Stimulated activated CD8-positive, alpha-beta memory T cell treated with anti-CD3 and anti-CD28 coated beads, Interleukin-15, amount 100 ng/mL, for 24 hours (primary cell): ENCODE measurements around the gene CCDC85C.

ENCODE experiments used
- DNase-seq: peaks from one replicate; pipeline ENCODE4 v3.0.0-alpha.2; 2020; ENCODE audit warnings: low read depth

Gene CCDC85C

DNA sequence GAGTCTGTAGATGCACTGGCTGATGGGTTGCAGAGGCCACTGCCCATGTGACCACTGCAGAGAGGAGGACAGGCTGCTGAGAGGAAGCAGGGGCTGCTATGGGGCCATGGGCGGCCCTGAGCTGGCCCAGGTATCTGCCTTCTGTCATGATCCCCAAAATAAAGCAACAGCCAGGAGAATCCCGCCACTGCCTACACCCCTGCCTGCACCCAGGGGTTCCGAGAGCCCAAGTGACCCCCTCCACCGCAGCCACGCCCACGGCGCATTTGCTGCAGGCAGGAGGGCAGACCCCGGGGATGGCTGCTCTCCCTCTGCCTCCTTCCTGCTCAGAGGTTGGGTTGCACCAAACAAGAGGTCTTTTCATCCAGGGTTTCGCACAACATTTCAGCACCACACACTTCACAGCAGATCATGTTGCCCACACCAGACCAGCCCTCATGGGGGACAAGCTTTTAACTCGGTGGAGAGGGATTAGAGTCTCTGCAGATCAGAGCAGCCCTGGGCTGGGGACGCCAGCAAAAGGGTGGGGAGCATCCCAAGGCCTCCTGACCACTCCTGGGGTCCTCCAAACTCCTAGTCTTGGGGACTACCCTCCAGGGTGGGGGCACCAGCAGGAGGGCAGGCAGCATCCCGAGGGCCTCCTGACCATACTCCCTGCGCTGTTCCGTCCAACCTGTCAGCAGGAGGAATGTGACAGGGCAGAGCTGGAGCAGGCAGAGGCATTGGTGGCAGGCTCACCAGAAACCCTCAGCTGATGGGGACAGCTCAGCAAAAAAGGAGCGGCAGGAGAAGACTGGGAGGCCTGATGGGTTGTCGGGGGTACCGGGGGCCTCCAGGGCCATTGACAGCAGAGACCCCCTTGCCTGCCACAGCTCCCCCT lies 14.1 kb downstream of the CCDC85C start:
- DNase-seq = no peak

GRCh38 chr14:99589031-99589441 lies 15.0 kb downstream of the CCDC85C start:
- DNase-seq = no peak

DNA sequence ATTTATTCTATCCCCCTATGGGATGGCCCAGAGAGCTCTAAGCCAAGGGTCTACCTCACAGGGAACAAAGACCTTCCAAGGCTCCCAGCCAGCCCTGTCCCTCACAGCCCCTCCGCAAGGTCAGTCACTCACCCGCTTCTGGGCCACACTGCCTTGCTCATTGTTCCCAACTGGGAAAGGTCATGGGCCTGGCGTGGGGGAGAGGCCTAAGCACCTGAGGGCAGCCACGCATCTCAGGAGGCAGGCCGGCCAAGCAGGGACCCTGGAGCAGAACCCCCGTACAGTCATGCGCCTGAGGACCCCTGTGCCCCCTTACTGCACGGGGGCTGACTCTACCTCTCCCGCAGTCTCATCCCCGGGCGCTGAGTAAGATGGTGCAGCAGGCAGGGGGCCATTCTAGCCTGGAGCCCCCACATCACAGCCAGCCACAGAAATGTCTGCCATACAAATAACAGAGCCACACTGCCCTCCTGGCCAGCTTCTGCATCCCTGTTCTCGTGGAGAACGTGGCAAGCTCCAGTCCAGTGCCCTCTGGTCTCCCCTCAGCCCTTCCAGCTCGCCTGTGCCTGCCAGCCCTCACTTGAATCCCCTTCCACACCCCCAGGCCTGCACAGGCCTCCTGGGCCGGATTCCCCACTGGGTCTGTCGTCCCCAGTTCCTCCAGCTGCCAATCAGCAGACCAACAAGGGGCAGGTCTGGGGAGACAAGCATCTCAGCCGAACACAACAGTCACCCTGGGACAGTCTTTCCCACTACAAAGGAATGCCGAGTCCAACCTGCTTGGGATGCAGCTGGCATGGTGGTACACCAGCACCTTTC lies 16.3 kb downstream of the CCDC85C start:
- no peak for DNase-seq

DNA sequence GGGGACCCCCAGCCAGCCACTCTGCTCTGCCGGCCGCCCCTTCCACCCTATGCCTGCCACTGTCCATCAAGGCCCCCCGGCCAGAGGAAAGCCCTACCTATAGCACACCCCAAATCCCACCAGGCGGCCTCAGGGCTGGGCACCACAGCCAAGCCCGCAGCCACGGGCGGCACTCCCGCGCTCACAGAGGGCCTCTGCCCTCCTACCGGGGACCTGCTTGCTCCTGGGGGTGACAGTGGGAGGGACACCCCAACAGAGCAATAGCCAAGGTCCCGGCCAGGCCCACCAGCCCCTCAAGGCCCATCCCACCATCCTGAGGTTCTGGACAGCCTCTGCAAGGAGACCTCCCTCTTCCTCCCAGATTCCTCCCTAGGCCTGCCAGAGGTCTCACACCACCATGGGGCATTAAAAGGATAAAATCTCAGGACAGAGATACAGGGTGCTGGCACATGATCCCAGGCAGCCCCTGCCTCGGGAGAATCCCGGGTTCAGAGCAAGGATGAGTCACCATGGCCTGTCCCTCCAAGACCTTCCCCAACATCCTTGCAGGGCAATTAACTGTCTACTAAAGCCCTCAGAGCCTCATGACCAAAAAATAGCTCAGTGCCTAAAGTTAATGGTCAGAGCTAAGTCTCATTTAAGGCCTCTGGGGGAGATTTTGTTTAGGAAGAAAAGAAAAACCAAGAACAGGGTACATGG lies 17.1 kb downstream of the CCDC85C start:
- DNase-seq = no peak

DNA sequence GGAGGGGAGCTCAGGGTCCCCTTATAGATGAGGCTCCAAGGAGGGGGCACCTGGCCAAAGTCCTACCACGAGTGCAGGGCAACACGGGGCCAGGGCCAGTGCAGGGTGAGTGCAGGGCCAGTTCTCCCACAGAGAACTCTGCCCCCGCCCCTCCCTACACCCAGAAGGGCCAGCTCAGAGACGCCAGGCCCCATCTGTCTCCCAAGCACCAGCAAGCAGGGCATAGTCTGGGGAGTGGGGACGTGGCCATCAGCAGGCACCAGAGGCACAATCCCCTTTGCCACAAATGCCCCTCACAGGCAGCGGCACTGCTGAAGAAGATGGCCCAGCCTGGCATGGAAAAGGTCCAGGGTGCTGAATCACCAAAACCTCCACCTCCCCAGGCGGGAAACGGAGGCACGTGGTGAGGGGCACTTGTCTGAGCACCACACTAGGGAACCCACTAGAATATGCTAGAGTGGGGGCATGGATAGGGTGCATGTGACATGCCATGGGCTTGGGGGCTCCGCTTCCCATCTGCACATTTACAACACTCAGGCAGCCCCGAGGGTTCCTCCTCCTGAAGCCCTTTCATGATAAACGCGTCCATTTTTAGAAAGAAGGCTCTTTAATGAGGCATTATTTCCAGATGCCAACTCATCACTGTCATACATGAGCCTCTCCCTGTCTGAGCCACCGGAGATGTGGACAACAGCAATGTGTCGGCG lies 17.8 kb downstream of the CCDC85C start:
- no peak for DNase-seq

DNA sequence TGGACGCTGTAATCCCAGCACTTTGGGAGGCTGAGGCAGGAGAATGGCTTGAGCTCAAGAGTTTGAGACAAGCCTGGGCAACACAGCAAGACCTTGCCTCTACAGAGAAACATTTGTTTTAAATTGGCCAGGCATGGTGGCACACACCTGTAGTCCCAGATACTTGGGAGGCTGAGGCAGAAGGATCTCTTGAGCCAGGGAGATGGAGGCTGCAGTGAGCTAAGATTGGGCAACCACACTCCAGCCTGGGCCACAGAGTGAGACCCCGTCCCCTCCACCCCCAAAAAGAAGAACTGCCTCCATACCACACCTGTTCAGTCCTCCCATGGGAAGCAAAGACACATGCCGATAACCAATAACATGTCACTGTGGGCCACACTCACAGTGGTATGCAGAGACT lies 19.2 kb downstream of the CCDC85C start:
- no peak for DNase-seq

GRCh38 chr14:99581938-99582337 lies 22.1 kb downstream of the CCDC85C start:
- no peak for DNase-seq

DNA sequence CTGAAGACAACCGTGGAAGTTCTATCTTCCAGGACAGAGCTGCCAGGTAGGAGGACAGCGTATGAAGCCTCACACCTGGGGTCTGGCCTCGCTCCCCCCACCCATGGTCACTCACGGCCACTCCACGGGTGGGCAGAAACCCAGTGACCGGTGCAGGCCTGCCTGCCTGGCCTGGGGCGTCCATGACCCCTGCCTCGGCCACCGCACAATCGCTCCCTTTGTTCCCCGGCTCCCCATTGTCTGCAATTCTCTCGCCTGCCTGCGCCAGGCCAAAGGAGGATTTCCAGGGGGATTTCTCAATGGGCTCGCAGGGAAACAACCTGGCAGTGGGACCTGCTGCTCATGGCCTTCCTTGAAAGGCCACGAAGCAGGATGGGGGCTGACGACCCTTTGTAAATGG lies 22.6 kb downstream of the CCDC85C start:
- no peak for DNase-seq

GRCh38 chr14:99579903-99580571 lies 24.0 kb downstream of the CCDC85C start:
- DNase-seq = no peak

GRCh38 chr14:99579120-99579836 lies 24.7 kb downstream of the CCDC85C start:
- no peak for DNase-seq

GRCh38 chr14:99578541-99579101 lies 25.4 kb downstream of the CCDC85C start:
- no peak for DNase-seq

DNA sequence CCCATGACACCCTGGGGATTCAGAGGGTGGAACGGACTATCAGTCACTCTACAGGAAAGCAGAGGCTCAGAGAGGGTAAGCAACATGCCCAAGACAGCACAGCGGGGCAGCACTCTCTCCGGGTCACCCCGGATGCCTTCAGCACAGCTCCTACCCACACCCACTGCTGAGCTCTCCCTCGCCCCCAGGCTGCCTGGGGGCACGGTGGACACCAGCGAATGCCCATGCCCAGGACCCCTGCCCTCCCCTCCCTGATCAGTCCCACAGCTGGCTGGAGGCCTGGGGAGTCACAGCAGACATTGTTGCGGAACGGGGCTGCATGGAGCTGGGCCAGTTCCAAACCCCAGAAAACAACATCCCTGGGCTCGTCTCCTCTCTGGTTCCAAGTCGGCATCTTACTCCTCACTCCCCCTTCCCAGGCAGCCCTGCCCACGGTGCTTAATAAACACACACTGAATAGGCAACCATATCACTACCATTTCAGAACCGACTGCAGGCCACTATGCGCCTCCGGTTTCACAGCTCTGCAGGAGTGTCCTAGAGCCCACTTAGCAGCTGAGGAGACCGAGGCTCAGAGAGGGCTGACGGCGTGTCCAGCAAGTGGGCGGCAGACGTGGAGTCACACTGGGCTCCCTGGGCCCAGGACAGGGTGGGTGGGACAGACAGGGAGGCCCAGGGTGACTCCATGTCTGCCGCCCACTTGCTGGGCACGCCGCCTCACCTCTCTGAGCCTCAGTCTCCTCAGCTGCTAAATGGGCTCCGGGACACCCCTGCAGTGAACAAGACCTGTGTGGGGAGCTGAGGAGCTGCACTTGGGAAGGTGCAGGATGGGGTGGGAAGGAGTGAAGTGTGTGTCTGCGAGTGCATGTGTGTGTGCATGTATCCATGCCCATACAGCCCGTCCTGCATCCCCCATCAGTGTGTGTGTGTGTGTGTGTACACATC lies 27.0 kb downstream of the CCDC85C start:
- no peak for DNase-seq

DNA sequence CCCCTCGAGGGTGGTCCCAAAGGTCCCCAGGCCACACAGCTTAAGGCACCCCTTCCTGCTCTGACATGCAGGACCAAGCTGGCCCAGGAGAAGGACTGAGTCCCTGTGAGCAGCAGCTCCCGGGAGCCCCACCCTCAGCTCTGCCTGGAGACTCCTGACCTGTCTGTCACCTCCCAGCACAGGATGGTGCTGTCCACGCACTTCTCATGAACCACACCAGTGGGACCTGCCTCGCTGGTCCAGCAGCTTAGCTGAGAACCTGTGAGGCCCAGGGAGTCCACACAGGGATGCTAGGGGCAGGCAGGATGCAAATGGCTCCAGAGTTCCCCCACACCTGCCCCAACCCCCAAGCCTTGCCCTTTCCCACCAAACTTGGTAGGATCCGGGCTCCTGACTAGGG lies 27.7 kb downstream of the CCDC85C start:
- no peak for DNase-seq

GRCh38 chr14:99575043-99576023 lies 28.7 kb downstream of the CCDC85C start:
- no peak for DNase-seq

GRCh38 chr14:99574099-99574880 lies 29.7 kb downstream of the CCDC85C start:
- no peak for DNase-seq

- no peak for DNase-seq
Observed at GRCh38 chr14:99573436-99574098, 30.4 kb downstream of the CCDC85C start.

- no peak for DNase-seq
Observed at GRCh38 chr14:99573000-99573330, 31.0 kb downstream of the CCDC85C start.
